ENCODE results near the gene ASRGL1.
"Not testable (repeated sequence)": the region's sequence is repeated elsewhere in the genome, so short reads cannot be mapped to it uniquely, and the experiment has no call there.

The ASRGL1 gene

GRCh38 chr11:62359475-62359874 lies 22.2 kb downstream of the ASRGL1 start:
- no peak for DNase-seq (ENCODE audit: low spot score)
- no peaks in the 10 kb centered on the region for H3K9me3 ChIP-seq (ENCODE audit: severe bottlenecking)
- no peak overlapping the region for H3K4me3 ChIP-seq (ENCODE audit: severe bottlenecking)
- H3K27me3 ChIP-seq (ENCODE audit: insufficient read depth, poor library complexity, severe bottlenecking) = no peaks in the 10 kb centered on the region
- TF ChIP-seq CTCF (IDR thresholded peaks at IDR 0.05; ENCODE audit: poor library complexity, severe bottlenecking) = no peak
- no peaks in the 10 kb centered on the region for H3K4me1 ChIP-seq (ENCODE audit: insufficient read depth, poor library complexity, severe bottlenecking)
- ATAC-seq (ENCODE audit: low read depth) = no peak
- no peaks in the 10 kb centered on the region for H3K36me3 ChIP-seq (ENCODE audit: low read depth)
- H3K27ac ChIP-seq (ENCODE audit: poor library complexity, severe bottlenecking) = no peak overlapping the region

- ATAC-seq (ENCODE audit: low read depth) (no peak), DNase-seq (ENCODE audit: low spot score) (no peak)
- no peaks in the 10 kb centered on the region for H3K4me1 ChIP-seq (ENCODE audit: insufficient read depth, poor library complexity, severe bottlenecking)
- H3K27me3 ChIP-seq (ENCODE audit: insufficient read depth, poor library complexity, severe bottlenecking) = no peaks in the 10 kb centered on the region
- no peak for TF ChIP-seq CTCF (IDR thresholded peaks at IDR 0.05; ENCODE audit: poor library complexity, severe bottlenecking)
- no peaks in the 10 kb centered on the region for H3K9me3 ChIP-seq (ENCODE audit: severe bottlenecking)
- H3K27ac ChIP-seq (ENCODE audit: poor library complexity, severe bottlenecking) = no peak overlapping the region
- H3K36me3 ChIP-seq (ENCODE audit: low read depth) = no peaks in the 10 kb centered on the region
- no peak overlapping the region for H3K4me3 ChIP-seq (ENCODE audit: severe bottlenecking)
Measured at GRCh38 chr11:62360685-62361084, 23.4 kb downstream of the ASRGL1 start.

GRCh38 chr11:62368861-62369477 lies 31.7 kb downstream of the ASRGL1 start:
- ATAC-seq (ENCODE audit: low read depth); H3K4me3 ChIP-seq (ENCODE audit: severe bottlenecking); H3K4me1 ChIP-seq (ENCODE audit: insufficient read depth, poor library complexity, severe bottlenecking); DNase-seq (ENCODE audit: low spot score); H3K9me3 ChIP-seq (ENCODE audit: severe bottlenecking); H3K27ac ChIP-seq (ENCODE audit: poor library complexity, severe bottlenecking); H3K36me3 ChIP-seq (ENCODE audit: low read depth); H3K27me3 ChIP-seq (ENCODE audit: insufficient read depth, poor library complexity, severe bottlenecking): not testable (repeated sequence)

- H3K27ac ChIP-seq (ENCODE audit: poor library complexity, severe bottlenecking) = no peak overlapping the region
- H3K27me3 ChIP-seq (ENCODE audit: insufficient read depth, poor library complexity, severe bottlenecking) = no peaks in the 10 kb centered on the region
- no peaks in the 10 kb centered on the region for H3K36me3 ChIP-seq (ENCODE audit: low read depth)
- H3K4me3 ChIP-seq (ENCODE audit: severe bottlenecking) = no peak overlapping the region
- no peaks in the 10 kb centered on the region for H3K4me1 ChIP-seq (ENCODE audit: insufficient read depth, poor library complexity, severe bottlenecking)
- no peaks in the 10 kb centered on the region for H3K9me3 ChIP-seq (ENCODE audit: severe bottlenecking)
- DNase-seq (ENCODE audit: low spot score) (no peak), ATAC-seq (ENCODE audit: low read depth) (no peak)
- no peak for TF ChIP-seq CTCF (IDR thresholded peaks at IDR 0.05; ENCODE audit: poor library complexity, severe bottlenecking)
Measured at GRCh38 chr11:62370743-62371440, 33.6 kb downstream of the ASRGL1 start.

- Histone ChIP-seq H3K9me3 (ENCODE audit: severe bottlenecking) (no peaks in the 10 kb centered on the region), H3K36me3 (ENCODE audit: low read depth) (no peaks in the 10 kb centered on the region), H3K4me3 (ENCODE audit: severe bottlenecking) (no peak overlapping the region), H3K4me1 (ENCODE audit: insufficient read depth, poor library complexity, severe bottlenecking) (no peaks in the 10 kb centered on the region), H3K27me3 (ENCODE audit: insufficient read depth, poor library complexity, severe bottlenecking) (no peaks in the 10 kb centered on the region), H3K27ac (ENCODE audit: poor library complexity, severe bottlenecking) (no peak overlapping the region)
- ATAC-seq (ENCODE audit: low read depth) (no peak), DNase-seq (ENCODE audit: low spot score) (no peak)
- TF ChIP-seq CTCF (IDR thresholded peaks at IDR 0.05; ENCODE audit: poor library complexity, severe bottlenecking) = no peak
Measured at GRCh38 chr11:62372871-62373270, 35.6 kb downstream of the ASRGL1 start.
